HG03139 (cell line): ENCODE measurements around the gene SORCS2.

Experiments used
- ATAC-seq: cut with Tn5 transposase; IDR thresholded peaks from one replicate; pipeline ENCODE4 v1.9.1; 2021; ENCODE audit not compliant: unreplicated experiment

Gene SORCS2

DNA sequence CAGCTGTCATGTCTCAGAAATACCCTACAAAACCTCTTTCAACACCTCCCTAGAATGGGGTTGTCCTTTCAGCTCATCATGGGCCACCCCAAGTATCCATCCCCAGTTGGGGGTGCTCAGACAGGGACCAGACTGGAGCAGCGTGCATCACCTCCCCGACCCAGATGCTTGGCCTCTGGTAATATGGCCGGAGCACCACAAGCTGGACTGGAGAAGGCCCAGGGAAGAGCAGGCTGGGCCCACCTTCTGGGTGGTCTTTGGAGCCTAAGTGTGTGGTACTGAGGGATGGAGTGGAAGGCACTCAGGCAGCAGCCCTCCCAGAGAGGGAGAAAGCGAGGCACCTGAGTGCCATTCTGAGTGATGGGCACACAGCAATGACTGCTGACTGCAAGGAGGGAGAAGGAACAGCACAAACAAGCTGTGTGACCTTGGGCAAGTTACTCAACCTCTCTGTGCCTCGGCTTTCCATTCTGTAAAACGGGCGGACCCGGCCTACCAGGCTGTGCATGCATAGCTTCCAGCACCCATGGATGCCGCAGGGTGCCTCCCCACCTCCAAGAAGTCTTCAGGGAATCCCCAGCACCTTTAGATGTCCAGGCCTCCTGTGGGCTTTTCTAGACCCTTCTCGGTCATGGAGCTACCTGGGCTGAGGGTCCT lies 519.1 kb downstream of the SORCS2 start:
- ATAC-seq, result no peak

DNA sequence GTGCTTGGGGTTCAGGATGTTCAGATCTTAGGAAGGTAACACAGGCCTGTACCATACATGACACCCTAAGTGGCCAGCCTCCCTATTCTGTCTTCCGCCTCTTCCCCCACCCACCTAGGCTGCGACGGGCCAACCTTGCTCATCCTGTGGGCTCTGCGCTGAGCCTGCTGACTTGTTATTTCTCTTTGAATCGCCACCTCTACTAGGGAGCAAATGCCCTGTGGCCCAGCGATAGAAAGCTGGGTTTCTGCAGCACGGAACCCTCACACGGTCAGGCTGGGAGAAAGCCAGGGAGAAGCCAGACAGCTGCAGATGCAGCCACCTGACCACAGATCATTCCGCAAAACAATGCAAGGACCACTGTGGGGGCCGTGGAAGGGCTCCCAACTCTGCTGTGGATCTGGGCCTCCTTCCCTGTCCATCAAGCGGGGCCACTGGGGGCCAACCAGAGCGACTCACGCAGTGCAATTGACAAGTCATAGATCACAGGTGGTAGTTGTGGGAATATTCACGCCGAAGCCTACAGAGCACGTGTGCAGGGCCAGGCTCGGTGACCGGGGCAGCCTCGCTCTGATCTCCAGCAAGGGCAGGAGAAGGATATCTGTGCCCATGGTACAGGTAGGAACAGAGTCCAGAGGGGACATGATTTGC lies 519.8 kb downstream of the SORCS2 start:
- ATAC-seq, result no peak

DNA sequence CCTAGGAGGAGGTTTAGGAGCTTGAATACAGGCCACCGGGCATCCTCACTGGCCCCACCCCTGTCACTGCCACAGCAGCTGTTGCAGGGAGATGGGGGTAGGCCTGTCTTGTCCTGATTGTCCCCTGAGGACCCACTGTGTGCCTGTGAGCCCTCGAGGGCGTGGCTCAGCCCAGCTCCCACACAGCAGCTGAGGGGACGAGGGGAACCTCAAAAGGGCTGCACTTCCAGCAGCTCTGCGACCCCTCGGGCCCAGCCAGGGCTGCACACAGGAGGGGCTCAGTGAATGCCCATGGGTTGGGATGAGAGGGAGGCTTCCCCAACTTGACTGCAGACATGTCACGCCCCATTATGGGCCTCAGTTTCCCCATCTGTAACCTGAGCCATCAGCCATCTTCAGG lies 521.4 kb downstream of the SORCS2 start:
- no peak for ATAC-seq

DNA sequence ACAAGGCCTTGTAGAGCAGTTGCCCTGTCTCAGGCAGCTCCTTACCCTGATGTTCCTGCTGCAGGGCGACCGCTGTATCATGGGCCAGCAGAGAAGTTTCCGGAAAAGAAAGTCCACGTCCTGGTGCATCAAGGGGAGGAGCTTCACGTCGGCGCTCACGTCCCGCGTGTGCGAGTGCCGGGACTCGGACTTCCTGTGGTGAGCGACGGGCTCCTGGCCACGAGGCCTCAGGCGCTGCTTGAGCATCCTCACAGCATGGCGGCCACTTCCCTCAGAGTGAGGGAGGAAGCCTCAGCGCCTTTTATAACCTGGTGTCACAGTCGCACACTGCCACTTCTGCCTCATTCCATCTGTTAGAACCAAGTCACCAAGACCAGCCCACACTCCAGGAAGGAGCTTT lies 521.8 kb downstream of the SORCS2 start:
- no peak for ATAC-seq

DNA sequence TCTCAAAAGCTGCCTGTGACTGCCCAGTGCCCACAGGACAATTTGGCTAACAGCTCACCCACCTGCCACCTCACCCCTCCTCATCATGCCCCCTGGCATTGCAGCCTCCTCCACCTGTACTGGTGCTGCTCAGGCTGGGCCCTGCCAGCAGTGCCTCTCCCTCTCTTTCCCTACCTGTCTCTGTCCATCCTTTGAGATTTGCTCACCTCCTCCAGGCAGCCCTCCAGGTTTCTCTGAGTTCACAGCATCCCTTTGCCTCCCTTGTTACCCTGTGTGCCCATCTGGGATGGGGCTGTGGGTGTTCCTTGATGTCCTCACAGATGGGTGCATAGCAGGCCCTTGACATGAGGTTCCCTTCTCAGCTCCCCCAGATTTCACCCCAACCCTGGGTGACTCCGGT lies 522.4 kb downstream of the SORCS2 start:
- ATAC-seq, result no peak

DNA sequence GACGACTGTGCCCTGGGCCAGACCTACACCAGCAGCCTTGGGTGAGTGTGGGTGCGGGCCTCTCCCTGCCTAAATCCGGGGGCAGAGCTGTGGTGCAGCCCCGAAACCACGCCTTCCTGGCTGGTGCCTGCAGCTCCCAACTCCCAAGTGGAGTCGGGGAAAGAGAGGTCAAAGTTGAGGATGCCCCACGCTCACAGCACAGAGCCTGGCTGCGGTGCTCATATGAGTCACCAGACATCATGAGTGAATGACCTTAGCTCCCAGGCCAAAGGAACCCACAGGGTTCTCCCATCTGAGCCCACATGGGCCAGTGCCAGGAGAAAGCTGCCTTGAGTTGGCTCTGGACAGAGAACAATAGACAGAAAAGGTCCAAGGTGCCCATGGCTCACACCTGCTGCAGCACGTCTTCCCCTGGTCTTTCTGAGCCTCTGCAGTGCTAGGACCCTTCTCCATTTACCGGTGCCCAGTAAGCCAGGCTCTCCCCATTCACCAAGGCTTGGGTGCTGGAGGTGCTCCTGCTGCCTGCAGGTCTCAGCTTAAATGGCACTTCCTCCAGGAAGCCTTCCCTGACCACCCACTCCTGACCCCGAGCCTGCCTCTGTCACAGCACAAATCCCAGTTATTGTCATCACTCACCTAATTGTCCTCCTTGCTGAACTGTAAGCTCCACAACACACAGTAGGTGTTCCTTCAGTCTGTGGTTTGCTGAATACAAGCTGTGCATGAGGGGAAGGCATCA lies 523.1 kb downstream of the SORCS2 start:
- no peak for ATAC-seq

DNA sequence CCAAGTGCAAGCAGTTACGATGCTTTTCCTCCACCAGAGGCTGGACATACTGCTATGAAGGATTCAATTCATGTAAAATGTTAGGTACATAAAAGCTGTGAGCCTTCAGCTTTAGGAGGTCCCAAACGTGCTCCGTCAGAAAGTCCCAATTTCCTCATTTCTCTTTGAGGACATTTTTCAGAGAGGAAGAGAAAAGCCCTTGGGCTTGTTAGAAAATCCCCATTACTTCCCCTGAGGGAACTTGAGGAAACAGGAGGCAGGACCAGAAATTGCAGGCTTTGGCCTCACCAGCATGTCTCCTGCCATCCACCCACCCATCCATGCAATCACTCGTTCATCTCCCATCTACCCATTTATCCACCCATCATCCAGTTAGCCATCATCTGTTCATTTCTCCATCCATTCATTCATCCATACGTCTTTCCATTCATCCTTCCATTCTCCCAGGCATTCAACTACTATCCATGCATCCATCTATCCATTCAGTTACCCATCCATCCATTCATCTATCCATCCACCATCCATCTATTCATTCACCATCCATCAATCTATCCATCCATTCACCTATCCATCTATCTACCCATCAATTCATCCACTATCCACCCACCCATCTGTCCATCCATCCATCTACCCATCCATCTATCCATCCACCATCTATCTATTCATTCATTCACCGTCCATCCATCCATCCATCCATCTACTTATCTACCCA lies 523.8 kb downstream of the SORCS2 start:
- no peak for ATAC-seq

DNA sequence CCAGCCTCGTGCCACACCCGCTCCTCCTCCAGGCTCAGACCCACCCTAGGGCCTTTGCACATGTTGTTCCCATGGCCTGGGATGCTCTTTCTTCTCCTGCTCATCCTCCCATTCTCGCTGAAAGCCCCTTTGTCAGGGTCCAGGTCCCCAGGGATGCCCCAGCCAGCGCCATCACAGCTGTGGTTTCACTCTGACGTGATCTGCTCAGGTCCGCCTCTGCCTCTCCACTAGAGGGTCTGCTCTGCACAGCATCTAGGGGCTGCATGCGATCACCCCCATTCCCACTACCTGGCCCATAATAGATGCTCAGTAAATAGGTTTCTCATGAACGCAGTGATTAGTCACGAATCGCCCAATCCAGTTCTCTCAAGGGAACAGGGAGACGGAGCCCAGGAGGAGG lies 524.8 kb downstream of the SORCS2 start:
- ATAC-seq, result no peak

DNA sequence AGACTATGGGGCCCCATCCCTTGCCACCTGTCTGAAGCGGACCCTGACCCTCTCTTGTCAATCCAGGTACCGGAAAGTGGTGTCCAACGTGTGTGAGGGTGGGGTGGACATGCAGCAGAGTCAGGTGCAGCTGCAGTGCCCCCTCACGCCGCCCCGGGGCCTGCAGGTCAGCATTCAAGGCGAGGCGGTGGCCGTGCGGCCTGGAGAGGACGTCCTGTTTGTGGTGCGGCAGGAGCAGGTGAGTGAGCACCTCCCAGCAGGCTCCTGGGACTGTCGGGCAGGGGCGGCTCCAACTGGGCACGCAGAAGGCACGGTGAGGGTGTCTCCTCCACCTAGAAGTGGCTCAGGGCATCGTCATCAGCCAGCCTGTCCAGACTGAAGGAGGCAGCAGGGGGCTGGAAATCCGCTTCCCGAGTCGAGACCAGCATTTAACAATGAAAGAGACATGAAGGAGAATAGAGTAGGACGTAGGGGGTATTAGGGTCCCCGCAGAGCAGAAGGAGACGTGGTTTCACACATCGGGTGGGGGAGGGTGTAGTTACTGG lies 525.7 kb downstream of the SORCS2 start:
- no peak for ATAC-seq

DNA sequence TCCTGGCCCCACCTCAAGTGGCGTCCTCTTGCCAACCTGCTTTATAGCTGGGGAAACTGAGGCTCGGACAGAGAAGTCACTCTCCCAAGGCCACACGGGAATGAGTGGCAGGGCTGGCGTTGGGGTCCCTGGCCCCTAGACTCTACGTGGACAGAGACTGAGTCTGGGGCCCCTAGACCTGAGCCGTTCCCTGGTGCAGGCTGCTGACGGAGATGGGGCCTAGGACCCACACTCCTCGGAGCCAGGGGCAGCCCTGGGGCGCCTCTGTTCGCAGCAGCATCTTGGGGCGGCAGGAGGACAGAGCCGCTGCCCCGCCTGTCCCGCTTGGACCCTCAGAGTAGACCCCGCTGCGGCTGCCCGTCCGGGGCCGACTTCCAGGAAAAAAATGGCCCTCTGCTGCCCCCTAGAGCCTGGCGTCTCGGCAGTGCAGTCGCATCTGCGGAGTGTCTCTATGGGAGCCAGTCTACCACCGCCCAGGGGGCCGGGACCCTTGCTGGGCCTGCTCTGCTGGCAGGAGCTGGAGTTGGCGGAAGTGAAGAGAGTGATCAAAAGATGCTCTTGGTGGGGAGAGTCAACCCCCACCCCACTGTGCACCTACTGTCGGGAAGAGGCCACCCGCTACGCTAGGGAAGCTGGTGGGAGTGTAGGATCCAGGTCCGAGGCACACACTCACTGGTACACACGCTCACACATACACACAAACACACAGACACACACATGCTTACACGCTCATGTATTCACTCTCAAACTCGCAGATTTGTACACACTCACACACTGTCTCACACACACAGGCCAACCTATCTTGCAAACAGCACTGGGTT lies 527.2 kb downstream of the SORCS2 start:
- no peak for ATAC-seq

DNA sequence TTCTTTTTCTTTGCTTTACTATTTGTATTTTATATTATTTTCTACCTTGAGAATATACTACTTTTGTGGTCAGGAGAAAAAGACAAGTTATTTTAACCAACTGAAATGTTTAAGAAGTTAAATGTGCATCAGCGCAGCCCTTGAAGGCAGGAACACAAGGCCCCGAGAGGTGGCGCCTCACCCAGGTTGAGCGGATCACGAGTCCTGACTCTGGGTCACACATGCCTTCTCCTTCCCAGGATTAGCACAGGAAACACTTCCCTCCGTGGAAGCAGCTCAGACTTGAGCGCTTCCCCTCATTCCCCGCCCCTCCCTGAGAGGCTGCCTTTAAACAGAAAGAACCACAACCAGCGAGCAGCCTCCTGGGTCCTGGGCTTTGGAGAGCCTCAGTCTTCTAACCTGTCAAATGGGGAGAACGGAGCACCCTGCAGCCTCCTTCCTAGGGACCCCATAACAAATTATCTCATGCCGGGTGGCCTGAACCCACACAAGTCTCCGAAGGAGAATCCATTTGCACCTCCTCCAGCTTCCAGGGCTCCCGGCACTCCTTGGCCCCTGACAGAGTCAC lies 529.7 kb downstream of the SORCS2 start:
- no peak for ATAC-seq

DNA sequence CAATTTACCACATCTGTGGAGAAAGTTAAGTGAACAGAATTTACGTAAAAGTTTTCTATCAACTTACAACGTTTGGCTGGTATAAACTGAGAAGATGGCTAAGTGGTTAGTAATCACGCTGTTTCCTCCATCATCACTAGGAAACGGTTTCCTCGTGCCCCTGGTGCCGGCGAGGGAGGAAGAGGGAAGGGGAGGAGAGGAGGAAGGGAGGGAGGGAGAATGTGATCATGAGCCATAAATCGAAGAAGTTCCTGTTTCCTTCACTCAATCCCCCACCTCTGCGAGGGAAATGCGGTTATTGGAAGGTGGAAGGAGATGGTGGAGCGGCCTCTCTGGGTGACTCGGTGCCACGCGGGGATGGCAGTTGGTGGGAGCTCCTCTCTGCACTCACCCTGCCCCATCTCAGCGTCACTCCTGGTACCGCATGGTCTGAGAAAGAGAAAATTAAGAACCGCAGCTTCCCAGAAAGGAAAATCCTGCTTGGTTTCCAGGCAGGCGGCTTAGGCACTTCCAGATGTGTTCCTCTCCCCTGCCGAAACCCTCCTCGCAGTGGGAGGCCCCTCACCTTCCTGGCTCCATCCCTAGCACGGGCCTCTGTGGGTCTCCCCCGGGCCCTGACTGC lies 530.5 kb downstream of the SORCS2 start:
- no peak for ATAC-seq

DNA sequence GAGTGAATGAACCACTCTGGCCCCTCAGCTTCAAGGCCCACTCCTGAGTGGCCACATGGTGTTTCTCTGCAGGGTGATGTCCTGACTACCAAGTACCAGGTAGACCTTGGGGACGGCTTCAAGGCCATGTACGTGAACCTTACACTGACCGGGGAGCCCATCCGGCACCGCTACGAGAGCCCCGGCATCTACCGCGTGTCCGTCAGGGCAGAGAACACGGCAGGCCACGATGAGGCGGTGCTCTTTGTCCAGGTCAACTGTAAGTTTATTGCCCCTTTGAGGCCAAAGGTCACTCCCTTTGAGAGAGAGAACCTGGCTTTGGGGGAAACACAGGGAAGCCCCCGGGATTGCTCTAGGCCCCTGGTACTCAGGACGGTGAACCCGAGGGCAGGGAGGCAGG lies 531.3 kb downstream of the SORCS2 start:
- ATAC-seq, result no peak

DNA sequence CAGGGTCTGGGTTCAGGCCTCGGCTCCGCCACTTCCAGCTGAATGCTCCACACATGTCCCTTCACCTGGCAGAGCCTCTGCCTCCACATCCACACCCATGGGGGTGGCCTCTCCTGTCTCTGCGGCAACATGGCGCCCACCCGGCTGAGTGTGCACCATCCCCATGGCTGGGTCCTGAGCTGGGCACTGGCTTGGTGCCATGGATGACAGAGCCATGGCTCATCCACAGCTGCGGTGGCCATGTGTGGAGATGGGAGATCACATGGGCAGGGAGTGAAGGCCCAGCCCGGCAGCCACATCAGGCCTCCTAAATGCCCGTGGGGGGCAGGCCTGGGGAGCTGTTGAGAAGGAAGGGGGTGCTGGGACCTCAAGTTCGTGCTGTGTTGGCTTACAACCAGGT lies 533.6 kb downstream of the SORCS2 start:
- ATAC-seq, result no peak

DNA sequence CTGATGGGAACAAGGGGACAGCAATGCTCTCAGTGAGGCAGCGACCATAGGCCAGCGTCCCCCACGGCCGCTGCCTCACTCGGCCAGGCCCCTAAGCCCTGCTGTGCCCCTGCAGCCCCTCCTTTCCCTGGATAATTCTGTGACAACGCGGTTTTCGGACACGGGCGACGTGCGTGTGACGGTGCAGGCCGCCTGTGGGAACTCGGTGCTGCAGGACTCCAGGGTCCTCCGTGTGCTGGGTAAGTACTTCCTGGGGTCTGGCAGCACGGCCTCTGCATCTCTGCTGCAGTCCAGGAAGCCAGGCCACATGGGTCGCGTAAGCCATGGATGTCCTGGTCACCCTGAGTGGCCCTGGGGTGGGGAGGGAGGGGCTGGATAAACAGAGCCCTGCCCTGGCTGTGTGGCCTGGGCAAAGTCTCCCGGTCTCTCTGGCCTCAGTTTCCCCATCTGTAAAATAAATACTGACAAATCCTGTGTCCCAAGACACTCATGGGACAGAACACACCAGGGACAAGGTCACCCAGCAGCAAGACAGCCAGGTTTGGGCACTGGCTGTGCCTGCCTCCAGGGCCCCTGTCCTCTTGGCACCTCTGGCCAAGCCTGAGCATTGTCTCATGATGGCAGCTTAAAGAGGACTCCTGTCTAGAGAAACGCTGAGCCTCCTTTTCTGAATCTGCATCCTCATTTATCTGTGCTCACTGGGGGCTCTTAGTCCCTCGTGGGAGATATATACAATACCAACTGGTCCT lies 534.5 kb downstream of the SORCS2 start:
- ATAC-seq, result no peak

DNA sequence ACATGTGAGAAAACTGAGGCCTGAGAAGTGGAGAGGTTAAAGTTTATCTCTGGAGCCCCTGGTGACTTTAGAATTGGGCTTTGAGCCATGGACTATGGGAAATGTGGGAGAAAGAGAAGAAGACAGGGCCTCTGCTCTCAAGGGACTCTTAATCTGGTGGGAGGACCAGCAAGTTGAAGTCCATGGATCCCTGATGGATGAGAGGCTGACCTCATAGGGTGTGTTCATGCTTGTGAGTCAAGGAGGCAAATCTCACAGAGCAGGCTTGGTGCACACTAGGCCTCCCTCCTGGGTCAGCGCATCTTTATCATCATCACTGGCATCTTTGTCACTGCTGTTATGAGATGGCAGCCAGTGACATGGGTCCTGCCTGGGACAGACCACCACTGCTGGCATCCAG lies 535.4 kb downstream of the SORCS2 start:
- ATAC-seq, result no peak

DNA sequence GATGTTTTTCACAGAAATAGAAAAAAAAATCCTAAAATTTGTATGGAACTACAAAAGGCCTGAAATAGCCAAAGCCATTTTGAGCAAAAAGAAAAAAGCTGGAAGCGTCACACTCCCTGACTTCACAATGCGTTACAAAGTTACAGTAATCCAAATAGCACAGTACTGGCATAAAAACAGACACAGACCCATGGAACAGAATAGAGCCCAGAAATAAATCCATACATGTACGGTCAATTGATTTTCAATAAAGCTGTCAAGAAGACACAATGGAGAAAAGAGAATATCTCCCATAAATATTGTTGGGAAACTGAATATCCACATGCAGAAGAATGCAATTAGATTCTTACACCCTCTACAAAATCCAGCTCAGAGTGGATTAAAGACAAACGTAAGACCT lies 539.1 kb downstream of the SORCS2 start:
- ATAC-seq, result no peak

DNA sequence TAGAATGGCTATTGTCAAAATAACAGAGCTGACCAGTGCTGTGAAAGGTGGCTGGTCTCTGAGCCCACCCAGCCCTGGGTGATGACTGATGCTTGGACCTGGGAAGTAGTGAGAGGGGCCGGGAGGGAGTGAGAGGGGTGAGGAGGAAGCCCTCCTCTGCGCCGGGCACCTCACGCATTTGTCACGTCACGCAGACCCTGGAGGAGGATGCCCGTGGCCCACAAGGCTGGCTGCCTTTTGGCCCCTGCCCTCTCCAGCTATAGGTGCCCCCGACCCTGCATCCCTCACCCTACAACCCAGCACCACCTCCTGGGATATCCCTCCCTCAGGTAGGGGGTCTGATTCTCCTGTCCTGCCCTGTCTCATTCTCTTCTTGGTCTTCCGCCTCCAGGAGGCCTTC lies 539.9 kb downstream of the SORCS2 start:
- ATAC-seq, result no peak

DNA sequence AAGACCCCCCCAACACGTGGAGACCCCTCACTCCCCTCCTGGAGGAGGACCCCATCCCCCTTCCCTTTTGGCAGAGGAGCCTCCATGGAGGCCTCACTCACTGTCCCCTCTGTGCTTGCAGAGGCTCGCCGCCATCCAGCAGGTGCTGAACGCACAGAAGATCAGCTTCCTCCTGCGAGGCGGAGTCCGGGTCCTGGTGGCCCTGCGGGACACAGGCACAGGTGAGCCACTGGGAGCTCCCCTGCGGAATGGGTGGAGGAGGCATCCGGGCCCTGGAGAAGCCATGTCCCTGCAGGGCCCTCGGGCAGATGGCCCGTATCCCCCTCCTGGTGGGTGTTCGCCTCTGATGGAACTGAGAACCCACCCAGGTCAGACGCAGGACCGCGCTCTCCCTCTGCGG lies 540.9 kb downstream of the SORCS2 start:
- no peak for ATAC-seq
